SK-N-SH (cell line): ENCODE results near the gene SQOR. TPM values are rescaled to one million over a fixed set of nuclear protein-coding genes. Genes with fewer than 3 reads are reported as not detected.

Source experiments
- CTCF ChIA-PET: fragments of 300-600, 350-600 bp; formaldehyde crosslinking; extraction: SDS; loops from one replicate; lab custom pipeline; 2021; lab: Yijun Ruan, JAX
- POLR2A ChIA-PET: fragments of 350-600 bp; sonication (Branson Sonifier 250); formaldehyde crosslinking; extraction: SDS; loops from one replicate; lab custom pipeline; 2020; ENCODE audit warnings: antibody characterized with exemption, inconsistent platforms; lab: Yijun Ruan, JAX
- DNase-seq: peaks from one replicate; pipeline ENCODE4 v3.0.0; 2012
- H2AFZ ChIP-seq: fragments of 200-600 bp; sonication (generic); 2 replicates; pipeline ENCODE4 v1.8.1; 2016; ENCODE audit warnings: antibody characterized with exemption, mild to moderate bottlenecking, low read depth
- H3F3A ChIP-seq: fragments of 200-600 bp; sonication (generic); replicated peaks from 2 replicates; pipeline ENCODE3; 2016; ENCODE audit warnings: antibody characterized with exemption, mild to moderate bottlenecking; ENCODE audit not compliant: insufficient read depth
- H3K27ac ChIP-seq, 2 experiments: fragments of 200-500 bp in 1 of 2; fragments of 200-600 bp in 1 of 2; sonication (Bioruptor generic) in 1 of 2; sonication (generic), shearing (Covaris generic) in 1 of 2; 2 replicates each; pipeline versions ENCODE4 v1.5.1 to v1.6.1; 2014 to 2016; ENCODE audit warnings: low read depth in 2 of 2, inconsistent platforms in 1 of 2, low read length in 1 of 2, mild to moderate bottlenecking in 1 of 2, mixed read lengths in 1 of 2
- H3K27me3 ChIP-seq: fragments of 200-600 bp; sonication (generic), shearing (Covaris generic); 2 replicates; pipeline ENCODE4 v1.6.1; 2016; ENCODE audit warnings: mixed run types; ENCODE audit not compliant: insufficient read depth
- H3K36me3 ChIP-seq, 2 experiments: fragments of 200-500 bp in 1 of 2; fragments of 200-600 bp in 1 of 2; sonication (Bioruptor generic) in 1 of 2; sonication (generic) in 1 of 2; replicated peaks in 1 of 2; 2 replicates each; pipeline versions ENCODE3 to v1.5.1; 2014 to 2016; ENCODE audit warnings: low read length in 1 of 2, mild to moderate bottlenecking in 1 of 2; ENCODE audit not compliant: insufficient read depth in 2 of 2, control insufficient read depth in 1 of 2
- H3K4me1 ChIP-seq, 2 experiments: fragments of 200-500 bp in 1 of 2; fragments of 200-600 bp in 1 of 2; sonication (Bioruptor generic) in 1 of 2; sonication (generic), shearing (Covaris generic) in 1 of 2; 2 replicates each; pipeline versions ENCODE4 v1.5.1 to v1.6.1; 2014 to 2016; ENCODE audit warnings: low read depth in 1 of 2, low read length in 1 of 2, mixed run types in 1 of 2; ENCODE audit not compliant: insufficient read depth in 2 of 2, control insufficient read depth in 1 of 2
- H3K4me2 ChIP-seq: fragments of 200-600 bp; sonication (generic), shearing (Covaris generic); 2 replicates; pipeline ENCODE4 v1.6.1; 2017; ENCODE audit warnings: mixed run types
- H3K4me3 ChIP-seq, 2 experiments: fragments of 200-500 bp in 1 of 2; fragments of 200-600 bp in 1 of 2; sonication (Bioruptor generic) in 1 of 2; sonication (generic), shearing (Covaris generic) in 1 of 2; 2 replicates each; pipeline versions ENCODE4 v1.5.1 to v1.8.1; 2014 to 2016; ENCODE audit warnings: low read depth in 2 of 2, inconsistent platforms in 1 of 2, low read length in 1 of 2, mild to moderate bottlenecking in 1 of 2, mixed read lengths in 1 of 2, moderate library complexity in 1 of 2
- H3K79me2 ChIP-seq: fragments of 200-600 bp; sonication (generic); 2 replicates; pipeline ENCODE4 v1.8.1; 2017; ENCODE audit warnings: mild to moderate bottlenecking; ENCODE audit not compliant: insufficient read depth
- H3K9ac ChIP-seq: fragments of 200-600 bp; sonication (generic); 2 replicates; pipeline ENCODE4 v1.6.1; 2017; ENCODE audit warnings: mixed run types
- H3K9me2 ChIP-seq: fragments of 200-600 bp; sonication (generic); 2 replicates; pipeline ENCODE4 v1.6.1; 2017; ENCODE audit warnings: mixed run types
- H3K9me3 ChIP-seq: fragments of 200-600 bp; sonication (generic); 2 replicates; pipeline ENCODE4 v1.6.1; 2017; ENCODE audit warnings: mixed run types, mild to moderate bottlenecking, moderate library complexity
- H4K20me1 ChIP-seq: fragments of 200-600 bp; sonication (generic); 2 replicates; pipeline ENCODE4 v1.6.1; 2017; ENCODE audit warnings: mild to moderate bottlenecking, mixed run types; ENCODE audit not compliant: insufficient read depth
- CHD2 ChIP-seq: fragments of 150-350 bp; IDR thresholded peaks from 2 replicates; pipeline ENCODE4 v1.6.1; 2018; ENCODE audit warnings: low read length; ENCODE audit not compliant: partially characterized antibody
- ELF1 ChIP-seq: IDR thresholded peaks from 2 replicates; pipeline ENCODE4 v1.4.0; 2012
- EP300 ChIP-seq, 2 experiments: IDR thresholded peaks; 2 replicates each; pipeline versions ENCODE4 v1.4.0 to v1.6.1; 2012; ENCODE audit warnings: borderline replicate concordance in 1 of 2, low read depth in 1 of 2, low read length in 1 of 2
- EZH2phosphoT487 ChIP-seq: fragments of 200-600 bp; sonication (generic); IDR thresholded peaks from 2 replicates; pipeline ENCODE4 v1.6.1; 2017; ENCODE audit warnings: low read depth, mixed run types, mild to moderate bottlenecking, antibody characterized with exemption, moderate library complexity, borderline replicate concordance
- FOSL2 ChIP-seq: IDR thresholded peaks from 2 replicates; pipeline ENCODE4 v1.4.0; 2012; ENCODE audit warnings: low read depth, mild to moderate bottlenecking, moderate library complexity, borderline replicate concordance
- FOXJ3 ChIP-seq: sonication (generic); formaldehyde crosslinking; IDR thresholded peaks from 2 replicates; pipeline ENCODE4 v1.5.1; 2020; ENCODE audit warnings: mild to moderate bottlenecking, missing genetic modification reagents
- FOXM1 ChIP-seq: IDR thresholded peaks from 2 replicates; pipeline ENCODE4 v1.4.0; 2012; ENCODE audit warnings: low read depth, mild to moderate bottlenecking
- GATA2 ChIP-seq: sonication (generic); formaldehyde crosslinking; IDR thresholded peaks from 2 replicates; pipeline ENCODE4 v1.5.0; 2020; ENCODE audit warnings: mild to moderate bottlenecking, missing genetic modification reagents
- JUND ChIP-seq: IDR thresholded peaks from 2 replicates; pipeline ENCODE4 v1.4.0; 2012
- MEF2A ChIP-seq: IDR thresholded peaks from 2 replicates; pipeline ENCODE4 v1.4.0; 2012; ENCODE audit warnings: low read depth, borderline replicate concordance
- NFIC ChIP-seq: IDR thresholded peaks from 2 replicates; pipeline ENCODE4 v1.4.0; 2012; ENCODE audit warnings: borderline replicate concordance
- NRF1 ChIP-seq: IDR thresholded peaks from 2 replicates; pipeline ENCODE4 v1.6.1; 2012; ENCODE audit warnings: low read depth, mild to moderate bottlenecking, low read length
- POLR2AphosphoS5 ChIP-seq: IDR thresholded peaks from 2 replicates; pipeline ENCODE4 v1.6.1; 2012; ENCODE audit warnings: low read depth, low read length
- RCOR1 ChIP-seq: fragments of 150-350 bp; IDR thresholded peaks from 2 replicates; pipeline ENCODE4 v1.6.1; 2017; ENCODE audit warnings: antibody characterized with exemption, low read length
- RFX5 ChIP-seq: IDR thresholded peaks from 2 replicates; pipeline ENCODE4 v1.6.1; 2012; ENCODE audit warnings: mild to moderate bottlenecking, improper control_type of control experiment, low read length
- RXRA ChIP-seq: IDR thresholded peaks from 2 replicates; pipeline ENCODE4 v1.4.0; 2012; ENCODE audit warnings: low read depth, mild to moderate bottlenecking, borderline replicate concordance
- SMC3 ChIP-seq: IDR thresholded peaks from 2 replicates; pipeline ENCODE4 v1.6.1; 2012; ENCODE audit warnings: low read depth, low read length, improper control_type of control experiment
- TCF12 ChIP-seq: IDR thresholded peaks from 2 replicates; pipeline ENCODE4 v1.4.0; 2012
- WGBS: methylation state at CpG from one replicate; pipeline ENCODE4 v1.1.6; 2017; ENCODE audit warnings: low lambda C conversion rate; 5-methylcytosine and 5-hydroxymethylcytosine counted together
- polyA plus RNA-seq, 3 experiments: library from polyadenylated mRNA; depleted of rRNA; stranded (reverse); fragments of >200 nt; gene quantifications; 2 replicates each; pipeline ENCODE4 v1.2.3, GENCODE V29; 2012
- TF ChIP-seq, protein P1 (sequence below): fragments of 150-350 bp; IDR thresholded peaks from 2 replicates; pipeline ENCODE4 v1.6.1; 2017; ENCODE audit warnings: antibody characterized with exemption, low read length, low read depth, borderline replicate concordance
- TF ChIP-seq, protein P2 (sequence below): IDR thresholded peaks from 2 replicates; pipeline ENCODE4 v1.4.0; 2012; ENCODE audit warnings: low read depth, borderline replicate concordance
- TF ChIP-seq, protein P3 (sequence below): IDR thresholded peaks from 2 replicates; pipeline ENCODE4; 2012
- TF ChIP-seq, protein P4 (sequence below): fragments of 150-350 bp; IDR thresholded peaks from 2 replicates; pipeline ENCODE4 v1.6.1; 2016; ENCODE audit warnings: mild to moderate bottlenecking, low read depth, low read length
- TF ChIP-seq, protein P5 (sequence below): fragments of 200-600 bp; sonication (generic); IDR thresholded peaks from 2 replicates; pipeline ENCODE4 v1.6.1; 2017; ENCODE audit warnings: antibody characterized with exemption, mild to moderate bottlenecking, moderate library complexity

Gene SQOR
- polyA plus RNA-seq, 1 of the 3 experiments (the other 2 are of a cell fraction): 7.8 TPM

DNA sequence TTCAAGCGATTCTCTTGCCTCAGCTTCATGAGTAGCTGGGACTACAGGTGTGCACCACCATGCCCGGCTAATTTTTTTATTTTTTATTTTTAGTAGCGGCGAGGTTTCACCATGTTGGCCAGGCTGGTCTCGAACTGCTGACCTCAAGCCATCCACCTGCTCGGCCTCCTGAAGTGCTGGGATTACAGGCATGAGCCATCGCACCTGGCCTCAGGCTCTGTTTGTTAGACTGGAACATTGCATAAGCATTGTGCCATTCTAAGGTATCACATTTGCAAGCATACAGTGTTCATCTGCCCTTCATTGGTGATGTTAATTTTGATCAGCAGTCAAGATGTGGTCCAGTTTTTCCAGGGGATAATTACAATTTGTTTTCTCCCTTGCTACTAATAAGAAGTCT lies 43.0 kb downstream of the SQOR start:
- H3K4me1 ChIP-seq: no peaks in the 10 kb centered on the region; a peak in 1 of 4 replicates
- DNase-seq: no peak
- no peak overlapping the region for H3K27ac ChIP-seq
- H3K4me3 ChIP-seq: no peak overlapping the region
- no peak for TF ChIP-seq RFX5
- no peak for TF ChIP-seq EZH2phosphoT487
- TF ChIP-seq NRF1: no peak
- TF ChIP-seq, protein P1, sequence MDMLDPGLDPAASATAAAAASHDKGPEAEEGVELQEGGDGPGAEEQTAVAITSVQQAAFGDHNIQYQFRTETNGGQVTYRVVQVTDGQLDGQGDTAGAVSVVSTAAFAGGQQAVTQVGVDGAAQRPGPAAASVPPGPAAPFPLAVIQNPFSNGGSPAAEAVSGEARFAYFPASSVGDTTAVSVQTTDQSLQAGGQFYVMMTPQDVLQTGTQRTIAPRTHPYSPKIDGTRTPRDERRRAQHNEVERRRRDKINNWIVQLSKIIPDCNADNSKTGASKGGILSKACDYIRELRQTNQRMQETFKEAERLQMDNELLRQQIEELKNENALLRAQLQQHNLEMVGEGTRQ: no peak
- TF ChIP-seq NFIC: no peak
- TF ChIP-seq, protein P2, sequence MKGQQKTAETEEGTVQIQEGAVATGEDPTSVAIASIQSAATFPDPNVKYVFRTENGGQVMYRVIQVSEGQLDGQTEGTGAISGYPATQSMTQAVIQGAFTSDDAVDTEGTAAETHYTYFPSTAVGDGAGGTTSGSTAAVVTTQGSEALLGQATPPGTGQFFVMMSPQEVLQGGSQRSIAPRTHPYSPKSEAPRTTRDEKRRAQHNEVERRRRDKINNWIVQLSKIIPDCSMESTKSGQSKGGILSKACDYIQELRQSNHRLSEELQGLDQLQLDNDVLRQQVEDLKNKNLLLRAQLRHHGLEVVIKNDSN: no peak
- no peak for TF ChIP-seq RCOR1
- TF ChIP-seq TCF12: no peak
- no peak for TF ChIP-seq SMC3
- TF ChIP-seq POLR2AphosphoS5: no peak
- TF ChIP-seq FOXJ3: no peak
- TF ChIP-seq JUND: no peak
- TF ChIP-seq, protein P3, sequence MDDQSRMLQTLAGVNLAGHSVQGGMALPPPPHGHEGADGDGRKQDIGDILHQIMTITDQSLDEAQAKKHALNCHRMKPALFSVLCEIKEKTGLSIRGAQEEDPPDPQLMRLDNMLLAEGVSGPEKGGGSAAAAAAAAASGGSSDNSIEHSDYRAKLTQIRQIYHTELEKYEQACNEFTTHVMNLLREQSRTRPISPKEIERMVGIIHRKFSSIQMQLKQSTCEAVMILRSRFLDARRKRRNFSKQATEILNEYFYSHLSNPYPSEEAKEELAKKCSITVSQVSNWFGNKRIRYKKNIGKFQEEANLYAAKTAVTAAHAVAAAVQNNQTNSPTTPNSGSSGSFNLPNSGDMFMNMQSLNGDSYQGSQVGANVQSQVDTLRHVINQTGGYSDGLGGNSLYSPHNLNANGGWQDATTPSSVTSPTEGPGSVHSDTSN: no peak
- TF ChIP-seq GATA2 (CRISPR knock-in tag): no peak
- no peak for TF ChIP-seq CHD2
- 74% methylated on average over 7 of the region's 7 CpGs for WGBS
- H3K79me2 ChIP-seq: no peaks in the 10 kb centered on the region
- CTCF ChIA-PET: interaction anchor here (1.1 to 3.0 kb wide), 3 partner anchors 12 to 28 kb away, joined by 3 to 10 read pairs (median 5); no protein-coding TSS in a partner anchor
- no peaks in the 10 kb centered on the region for H3K27me3 ChIP-seq
- H3F3A ChIP-seq: no peaks in the 10 kb centered on the region
- H3K36me3 ChIP-seq: no peaks in the 10 kb centered on the region
- no peaks in the 10 kb centered on the region for H3K9me3 ChIP-seq
- no peak overlapping the region for H2AFZ ChIP-seq
- POLR2A ChIA-PET: no interaction called here
- H3K9me2 ChIP-seq: no peaks in the 10 kb centered on the region
- no peak overlapping the region for H3K9ac ChIP-seq
- H4K20me1 ChIP-seq: no peaks in the 10 kb centered on the region
- H3K4me2 ChIP-seq: no peak overlapping the region

DNA sequence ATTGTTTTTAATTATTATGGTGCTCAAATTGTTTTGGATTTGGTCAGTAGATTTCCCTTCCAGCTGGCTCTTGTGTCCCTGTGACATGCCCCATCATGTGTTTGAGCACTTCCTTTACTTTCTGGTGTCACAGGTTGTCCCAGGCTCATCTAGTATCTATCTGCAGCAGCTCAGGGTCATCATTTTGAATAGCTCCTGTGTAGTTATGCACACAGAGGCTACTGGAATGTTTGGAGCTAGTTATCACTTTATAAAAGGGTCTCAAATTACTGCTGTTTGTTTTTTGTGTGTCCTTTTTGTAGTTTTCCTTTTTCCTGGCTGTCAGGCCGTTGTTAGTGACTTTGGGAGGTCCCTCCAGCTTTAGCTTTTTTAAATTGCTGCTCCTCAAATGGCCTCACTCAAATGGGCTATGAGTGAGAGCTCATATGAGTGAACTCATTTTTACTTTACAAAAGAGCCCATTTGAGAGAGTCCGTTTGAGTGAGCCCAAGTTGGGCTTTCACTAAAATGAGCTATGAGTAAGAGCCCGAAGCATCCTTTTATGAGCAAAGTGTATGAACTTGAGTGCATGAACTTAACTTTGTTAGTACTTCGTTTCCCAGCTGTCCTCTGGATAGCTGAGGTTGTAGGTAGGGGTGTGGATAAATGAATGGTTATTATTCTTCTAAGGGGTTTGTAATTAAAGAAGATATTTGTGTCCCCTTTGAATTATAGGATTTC lies 43.8 kb downstream of the SQOR start:
- no peaks in the 10 kb centered on the region for H3K79me2 ChIP-seq
- no peaks in the 10 kb centered on the region for H3K36me3 ChIP-seq
- H3K4me1 ChIP-seq: no peaks in the 10 kb centered on the region; a peak in 1 of 4 replicates
- POLR2A ChIA-PET: interaction anchor here (0.6 kb wide), 1 partner anchor 463 kb away, joined by 3 read pairs; no protein-coding TSS in a partner anchor
- H3K9me2 ChIP-seq: no peaks in the 10 kb centered on the region
- no peaks in the 10 kb centered on the region for H3K27me3 ChIP-seq
- WGBS: 42% methylated on average over 4 of the region's 4 CpGs
- no peak overlapping the region for H3K9ac ChIP-seq
- H3K9me3 ChIP-seq: no peaks in the 10 kb centered on the region
- CTCF ChIA-PET: interaction anchor here (1.0 to 3.0 kb wide), 3 partner anchors 18 to 67 kb away, joined by 3 to 10 read pairs (median 3); no protein-coding TSS in a partner anchor
- H4K20me1 ChIP-seq: no peaks in the 10 kb centered on the region
- H3K4me2 ChIP-seq: no peak overlapping the region
- no peak overlapping the region for H3K4me3 ChIP-seq
- no peaks in the 10 kb centered on the region for H3F3A ChIP-seq
- H2AFZ ChIP-seq: no peak overlapping the region
- no peak overlapping the region for H3K27ac ChIP-seq
- no peak for DNase-seq
- TF ChIP-seq, protein P4, sequence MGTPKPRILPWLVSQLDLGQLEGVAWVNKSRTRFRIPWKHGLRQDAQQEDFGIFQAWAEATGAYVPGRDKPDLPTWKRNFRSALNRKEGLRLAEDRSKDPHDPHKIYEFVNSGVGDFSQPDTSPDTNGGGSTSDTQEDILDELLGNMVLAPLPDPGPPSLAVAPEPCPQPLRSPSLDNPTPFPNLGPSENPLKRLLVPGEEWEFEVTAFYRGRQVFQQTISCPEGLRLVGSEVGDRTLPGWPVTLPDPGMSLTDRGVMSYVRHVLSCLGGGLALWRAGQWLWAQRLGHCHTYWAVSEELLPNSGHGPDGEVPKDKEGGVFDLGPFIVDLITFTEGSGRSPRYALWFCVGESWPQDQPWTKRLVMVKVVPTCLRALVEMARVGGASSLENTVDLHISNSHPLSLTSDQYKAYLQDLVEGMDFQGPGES: no peak
- TF ChIP-seq ELF1 (no peak), FOXM1 (no peak), MEF2A (no peak), EP300 (IDR thresholded peaks at IDR 0.05; ENCODE audit: borderline replicate concordance in 1 of 2, low read depth in 1 of 2, low read length in 1 of 2) (no peak), RXRA (no peak), FOSL2 (no peak)
- TF ChIP-seq, protein P5, sequence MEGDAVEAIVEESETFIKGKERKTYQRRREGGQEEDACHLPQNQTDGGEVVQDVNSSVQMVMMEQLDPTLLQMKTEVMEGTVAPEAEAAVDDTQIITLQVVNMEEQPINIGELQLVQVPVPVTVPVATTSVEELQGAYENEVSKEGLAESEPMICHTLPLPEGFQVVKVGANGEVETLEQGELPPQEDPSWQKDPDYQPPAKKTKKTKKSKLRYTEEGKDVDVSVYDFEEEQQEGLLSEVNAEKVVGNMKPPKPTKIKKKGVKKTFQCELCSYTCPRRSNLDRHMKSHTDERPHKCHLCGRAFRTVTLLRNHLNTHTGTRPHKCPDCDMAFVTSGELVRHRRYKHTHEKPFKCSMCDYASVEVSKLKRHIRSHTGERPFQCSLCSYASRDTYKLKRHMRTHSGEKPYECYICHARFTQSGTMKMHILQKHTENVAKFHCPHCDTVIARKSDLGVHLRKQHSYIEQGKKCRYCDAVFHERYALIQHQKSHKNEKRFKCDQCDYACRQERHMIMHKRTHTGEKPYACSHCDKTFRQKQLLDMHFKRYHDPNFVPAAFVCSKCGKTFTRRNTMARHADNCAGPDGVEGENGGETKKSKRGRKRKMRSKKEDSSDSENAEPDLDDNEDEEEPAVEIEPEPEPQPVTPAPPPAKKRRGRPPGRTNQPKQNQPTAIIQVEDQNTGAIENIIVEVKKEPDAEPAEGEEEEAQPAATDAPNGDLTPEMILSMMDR: no peak
- TF ChIP-seq, protein P2: no peak
